Spinal cord (tissue), 10 donors: ENCODE results near the gene RIOK2. TPM values are rescaled to one million over a fixed set of nuclear protein-coding genes. Genes with fewer than 3 reads are reported as not detected.

Experiments used
- DNase-seq, 6 donors: peaks; one replicate each; pipeline versions ENCODE4 v3.0.0 to v3.0.0-alpha.2; 2013 to 2015; ENCODE audit warnings: low spot score in 6 of 6, low read depth in 4 of 6
- H3K27ac ChIP-seq: one replicate; pipeline ENCODE4 v1.5.1; 2013; ENCODE audit warnings: low read depth, low read length, control low read depth
- H3K27me3 ChIP-seq: one replicate; pipeline ENCODE4 v1.6.1; 2013; ENCODE audit warnings: low read length; ENCODE audit not compliant: control insufficient read depth, insufficient read depth
- H3K36me3 ChIP-seq: one replicate; pipeline ENCODE4 v1.6.1; 2013; ENCODE audit warnings: low read length; ENCODE audit not compliant: control insufficient read depth, insufficient read depth
- H3K4me1 ChIP-seq: one replicate; pipeline ENCODE4 v1.6.1; 2013; ENCODE audit warnings: low read length; ENCODE audit not compliant: control insufficient read depth, insufficient read depth
- H3K4me3 ChIP-seq: one replicate; pipeline ENCODE4 v1.5.1; 2013; ENCODE audit warnings: low read depth, low read length, control low read depth
- H3K9me3 ChIP-seq: one replicate; pipeline ENCODE4 v1.6.1; 2013; ENCODE audit warnings: low read length; ENCODE audit not compliant: control insufficient read depth, insufficient read depth
- WGBS: methylation state at CpG from one replicate; pipeline ENCODE4 v1.1.5; 2013; ENCODE audit warnings: missing lambda C conversion rate; ENCODE audit not compliant: insufficient coverage; 5-methylcytosine and 5-hydroxymethylcytosine counted together
- long read RNA-seq, 4 donors: transcript quantifications; one replicate each; lab custom pipeline, GENCODE V29; 2026
- polyA plus RNA-seq, 2 donors: library from polyadenylated mRNA; unstranded; fragments of 120-200 nt; gene quantifications; one replicate each; pipeline ENCODE4 v1.2.1, GENCODE V29; 2013; ENCODE audit not compliant: insufficient read length in 2 of 2
- total RNA-seq, 2 donors: library from RNA; depleted of rRNA in 1 of 2; stranded (reverse); fragments of 120-200 nt in 1 of 2; fragments of >200 nt in 1 of 2; gene quantifications; one replicate each; pipeline versions ENCODE4 v1.2.3 to v1.2.4, GENCODE V29; 2013 to 2014
- donor health status: healthy.

RIOK2 gene
- 10 to 100 TPM; 24.3 to 30.8 TPM for total RNA-seq
- polyA plus RNA-seq: 10 to 100 TPM; 27.8 to 30.3 TPM
- long read RNA-seq, donor 1, transcript RIOK2-201 (10 exons, 3,922 nt): major isoform, 10 of 15 reads
- long read RNA-seq, donor 1, partial matches to known transcripts: 5 of 15 reads
- long read RNA-seq, donor 1, other reads (novel, unspliced or antisense): 0 of 15 reads
- long read RNA-seq, donor 2, partial matches to known transcripts: 0 of 5 reads
- long read RNA-seq, donor 2, other reads (novel, unspliced or antisense): 0 of 5 reads
- long read RNA-seq, donor 3, partial matches to known transcripts: 0 of 1 reads
- long read RNA-seq, donor 3, other reads (novel, unspliced or antisense): 0 of 1 reads
- long read RNA-seq, donor 4, partial matches to known transcripts: 8 of 15 reads
- long read RNA-seq, donor 4, other reads (novel, unspliced or antisense): 0 of 15 reads

DNA sequence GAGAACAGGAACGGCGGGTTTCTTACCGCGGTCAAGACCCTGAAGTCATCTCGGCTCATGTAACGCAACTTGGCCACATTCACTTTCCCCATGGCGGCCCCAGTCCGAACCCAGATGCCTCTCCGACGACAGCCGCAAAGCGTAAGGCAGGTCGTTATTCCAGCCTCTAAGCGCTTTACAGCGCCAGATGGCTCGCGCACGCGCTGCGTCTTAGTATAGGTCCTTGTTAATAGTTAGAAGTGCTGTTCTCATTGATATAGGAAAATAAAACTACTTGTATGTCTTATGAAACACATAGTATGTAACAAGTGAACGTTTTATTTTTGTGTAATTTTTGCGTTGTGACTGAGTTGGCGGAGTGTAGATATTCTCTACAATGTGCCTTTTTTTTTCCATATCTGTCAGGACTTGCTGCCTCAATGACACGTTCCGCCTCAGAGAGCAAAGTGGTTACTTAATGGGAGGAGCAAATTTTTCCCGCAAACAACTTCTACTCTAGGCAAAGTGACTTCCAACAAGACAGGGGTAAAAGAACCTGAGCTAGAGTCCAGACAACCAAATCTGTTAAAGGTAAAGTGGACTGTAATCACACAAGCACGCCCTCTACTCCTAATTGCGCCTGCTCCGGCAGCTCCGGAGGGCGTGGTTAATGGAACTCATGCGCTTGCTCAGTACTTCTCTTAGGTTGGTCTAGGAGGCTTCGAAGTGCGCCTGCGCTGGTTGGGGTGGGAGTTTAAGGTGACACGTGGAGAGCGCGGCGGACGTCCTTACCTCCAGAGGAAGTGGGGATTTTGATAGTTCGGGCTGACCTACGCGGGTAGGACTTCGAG is at the start of gene RIOK2:
RIOK2 (minus strand) TSS at position 148 of the 830 bp plus-strand sequence; CDS start at position 92, 56 bp downstream.
- Histone ChIP-seq H3K4me1 (peaks cover 7% of the 10 kb centered on the region), H3K27ac (peak within 1 kb of the TSS; percentile 97), H3K27me3 (no peaks in the 10 kb centered on the region), H3K36me3 (peaks cover 3% of the 10 kb centered on the region), H3K9me3 (no peaks in the 10 kb centered on the region), H3K4me3 (peak within 1 kb of the TSS; percentile 99)
- DNase-seq: peak; percentile 90 to 99 (median 96)
- WGBS: 0% methylated on average over 27 of the region's 44 CpGs

DNA sequence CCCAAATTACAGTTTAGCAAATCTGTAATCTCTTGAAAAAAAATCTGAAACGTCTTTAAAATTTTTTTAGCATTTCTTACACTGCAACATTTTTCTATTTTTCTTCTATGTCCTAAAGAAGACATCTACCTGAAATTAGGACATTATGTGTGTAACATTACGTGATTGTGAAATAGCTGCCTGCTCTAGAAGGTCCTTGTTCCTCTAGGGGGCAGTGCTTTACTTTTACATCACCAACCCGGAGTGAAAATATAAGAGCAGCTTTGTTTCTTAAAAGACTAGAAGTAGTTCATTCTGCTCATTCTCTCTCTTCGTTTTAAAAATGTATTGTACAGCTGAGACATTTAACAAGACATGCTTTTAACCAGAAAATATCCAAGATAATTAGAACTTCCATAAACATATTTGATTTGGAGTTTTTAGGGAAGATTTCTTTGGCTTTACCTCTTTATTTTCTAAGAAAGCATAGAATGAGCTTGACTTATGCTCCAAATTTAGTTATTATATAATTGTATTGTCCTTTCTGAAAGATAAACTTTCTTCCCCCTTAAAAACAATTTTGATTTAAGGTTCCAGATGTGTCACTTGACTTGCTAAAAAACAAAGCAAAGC is 48.1 kb upstream of the RIOK2 start:
- peak; percentile 38 to 97 (median 76) for DNase-seq
- Histone ChIP-seq H3K27ac (no peak overlapping the region), H3K9me3 (no peaks in the 10 kb centered on the region), H3K27me3 (no peaks in the 10 kb centered on the region), H3K4me1 (no peaks in the 10 kb centered on the region), H3K36me3 (no peaks in the 10 kb centered on the region), H3K4me3 (no peak overlapping the region)
- WGBS: no CpG with 5 or more reads among the region's 4 CpGs

DNA sequence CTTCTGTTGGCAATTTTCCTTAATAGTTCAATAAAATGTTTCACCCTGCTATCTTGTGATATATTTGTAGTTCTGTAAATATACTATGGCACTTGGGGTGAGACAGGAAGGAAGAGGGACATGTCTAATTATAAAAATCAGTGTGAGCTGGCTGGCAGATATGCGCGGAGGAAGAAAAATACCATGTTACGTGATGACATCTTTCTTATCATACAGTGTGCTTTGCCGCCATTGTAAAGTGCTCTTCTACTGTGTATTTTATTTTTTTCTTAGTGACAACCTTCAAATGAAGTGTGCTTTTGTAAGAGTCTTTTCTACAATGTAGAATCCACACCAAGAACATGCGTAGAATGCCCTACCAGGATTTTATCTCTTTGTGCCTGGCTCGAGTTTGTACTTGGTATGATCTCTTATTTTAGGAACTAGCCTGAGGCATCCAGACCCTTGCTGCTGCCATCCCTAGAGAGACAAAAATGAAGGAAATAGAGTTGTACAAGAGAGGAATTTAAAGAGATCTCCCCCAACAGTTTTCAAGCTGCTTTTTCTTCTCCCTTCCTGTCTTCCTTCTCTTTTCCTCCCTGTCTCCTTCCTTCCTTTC is 46.7 kb upstream of the RIOK2 start:
- DNase-seq: no peak
- H3K4me3 ChIP-seq: no peak overlapping the region
- no peaks in the 10 kb centered on the region for H3K27me3 ChIP-seq
- H3K27ac ChIP-seq: no peak overlapping the region
- no peaks in the 10 kb centered on the region for H3K36me3 ChIP-seq
- no peaks in the 10 kb centered on the region for H3K9me3 ChIP-seq
- H3K4me1 ChIP-seq: no peaks in the 10 kb centered on the region
- WGBS: no CpG with 5 or more reads among the region's 6 CpGs

DNA sequence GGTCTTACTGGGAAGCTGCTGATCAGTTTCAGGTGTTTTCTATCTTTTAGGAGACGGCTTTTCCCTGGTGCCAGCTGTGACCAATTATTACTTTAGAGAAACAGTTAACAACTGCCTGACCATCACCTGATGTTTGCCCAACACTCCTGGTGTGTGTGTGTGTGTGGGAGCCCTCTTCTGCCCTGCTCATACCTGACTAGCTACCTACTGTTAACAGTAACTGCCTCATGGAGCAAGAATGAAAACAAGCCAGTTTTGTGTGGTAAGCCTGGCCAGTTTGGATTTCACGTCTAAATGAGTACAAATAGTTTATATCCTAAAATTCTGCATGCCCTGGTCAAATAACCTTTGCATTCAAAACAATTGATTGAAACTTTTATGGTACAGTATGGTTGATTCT is 46.1 kb upstream of the RIOK2 start:
- Histone ChIP-seq H3K4me1 (no peaks in the 10 kb centered on the region), H3K4me3 (no peak overlapping the region), H3K9me3 (no peaks in the 10 kb centered on the region), H3K27me3 (no peaks in the 10 kb centered on the region), H3K36me3 (no peaks in the 10 kb centered on the region), H3K27ac (no peak overlapping the region)
- no peak for DNase-seq
- WGBS: no CpG with 5 or more reads among the region's 2 CpGs

DNA sequence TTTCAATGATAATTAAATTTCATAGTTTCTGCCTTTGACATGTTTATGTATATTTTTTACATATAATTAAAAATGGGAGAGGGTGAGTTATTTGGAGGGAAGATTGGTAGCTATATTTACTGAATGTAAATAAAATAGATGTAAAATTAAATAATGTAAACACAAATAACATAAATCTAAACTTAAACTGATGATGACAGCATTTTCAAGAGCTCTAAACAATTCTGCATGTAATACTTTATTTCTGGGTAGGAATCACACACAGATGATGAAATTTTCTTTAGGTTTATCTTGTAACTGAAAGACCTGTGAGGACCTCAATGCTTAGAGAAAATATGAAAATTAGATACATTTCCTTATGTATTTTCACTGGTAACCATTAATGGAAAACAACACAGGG is 42.2 kb upstream of the RIOK2 start:
- no peak overlapping the region for H3K27ac ChIP-seq
- no peaks in the 10 kb centered on the region for H3K27me3 ChIP-seq
- H3K9me3 ChIP-seq: no peaks in the 10 kb centered on the region
- H3K4me3 ChIP-seq: no peak overlapping the region
- no peaks in the 10 kb centered on the region for H3K4me1 ChIP-seq
- no peak for DNase-seq
- H3K36me3 ChIP-seq: no peaks in the 10 kb centered on the region

DNA sequence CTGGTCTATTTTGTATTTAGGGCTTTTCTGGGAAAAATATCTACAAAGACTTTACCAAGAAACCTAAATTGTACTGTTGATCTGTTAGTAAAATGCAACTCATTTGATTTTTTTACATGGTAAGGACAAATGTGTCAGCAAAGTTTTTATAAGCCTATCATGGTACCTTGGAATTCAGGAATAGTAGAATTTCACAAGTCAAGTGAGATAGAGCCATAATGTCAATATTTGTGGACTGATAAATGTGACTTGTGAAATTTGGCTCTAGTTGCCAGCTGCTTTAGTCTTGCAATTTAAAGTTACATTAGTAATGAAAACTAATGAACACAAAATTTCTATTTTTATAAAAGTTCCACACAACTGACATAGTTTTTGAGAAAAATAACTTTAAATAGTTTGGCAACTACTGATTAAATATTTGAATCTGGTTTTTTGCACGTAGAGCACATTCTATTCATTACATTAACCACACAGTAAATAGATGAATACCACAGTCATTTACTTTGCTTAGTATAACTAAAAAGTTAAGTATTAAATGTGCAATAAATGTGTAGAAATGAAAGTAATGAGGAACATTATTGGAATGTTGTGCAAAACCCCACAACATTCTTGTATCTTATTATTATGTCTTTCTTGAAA is 41.2 kb upstream of the RIOK2 start:
- DNase-seq: no peak
- Histone ChIP-seq H3K4me3 (no peak overlapping the region), H3K36me3 (no peaks in the 10 kb centered on the region), H3K27ac (no peak overlapping the region), H3K9me3 (no peaks in the 10 kb centered on the region), H3K4me1 (no peaks in the 10 kb centered on the region), H3K27me3 (no peaks in the 10 kb centered on the region)
- WGBS: no CpG with 5 or more reads among the region's 1 CpG

DNA sequence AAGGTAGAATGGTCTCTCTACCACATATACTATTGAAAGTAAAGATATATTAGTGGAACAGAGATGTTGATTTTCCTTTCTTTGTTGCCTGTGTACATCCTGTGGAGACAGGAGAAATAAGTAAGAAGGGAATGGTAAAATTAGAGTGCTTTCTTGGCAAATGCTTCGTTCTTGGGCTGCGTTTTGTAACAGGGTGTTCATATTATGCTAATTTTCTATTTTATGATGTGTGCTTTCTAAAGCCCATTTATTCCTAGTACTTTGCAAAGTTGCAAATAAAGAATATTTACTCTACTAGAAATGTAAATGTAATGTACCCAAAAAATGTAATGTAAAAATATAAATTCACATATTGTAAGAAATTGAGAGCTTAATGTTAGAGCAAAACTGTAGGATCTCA is 40.5 kb upstream of the RIOK2 start:
- no peak for DNase-seq
- Histone ChIP-seq H3K4me1 (no peaks in the 10 kb centered on the region), H3K27me3 (no peaks in the 10 kb centered on the region), H3K27ac (no peak overlapping the region), H3K9me3 (no peaks in the 10 kb centered on the region), H3K36me3 (no peaks in the 10 kb centered on the region), H3K4me3 (no peak overlapping the region)
- WGBS: no CpG with 5 or more reads among the region's 2 CpGs

DNA sequence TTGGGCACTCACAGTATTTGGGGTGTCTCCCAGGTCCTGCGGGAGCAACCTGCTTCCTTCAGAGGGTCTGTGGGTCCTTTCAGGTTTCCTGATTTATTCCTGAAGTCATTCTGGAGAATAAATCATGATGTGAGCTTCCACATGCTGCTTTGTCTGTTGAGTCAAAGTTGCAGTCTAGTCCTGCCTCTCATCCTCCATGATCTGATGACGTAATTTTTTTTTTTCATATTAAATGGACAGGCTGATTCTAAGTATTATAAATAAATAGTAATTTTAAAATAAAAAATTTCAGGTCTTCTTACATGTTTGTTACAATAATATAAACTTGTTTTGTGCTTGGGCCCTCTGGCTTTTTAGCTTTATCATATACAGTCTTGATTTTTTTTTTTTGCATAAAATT is 26.3 kb upstream of the RIOK2 start:
- no CpG with 5 or more reads among the region's 2 CpGs for WGBS
- DNase-seq: no peak
- H3K9me3 ChIP-seq: peaks cover 2% of the 10 kb centered on the region
- no peak overlapping the region for H3K4me3 ChIP-seq
- H3K27me3 ChIP-seq: no peaks in the 10 kb centered on the region
- H3K27ac ChIP-seq: no peak overlapping the region
- H3K36me3 ChIP-seq: no peaks in the 10 kb centered on the region
- no peaks in the 10 kb centered on the region for H3K4me1 ChIP-seq

DNA sequence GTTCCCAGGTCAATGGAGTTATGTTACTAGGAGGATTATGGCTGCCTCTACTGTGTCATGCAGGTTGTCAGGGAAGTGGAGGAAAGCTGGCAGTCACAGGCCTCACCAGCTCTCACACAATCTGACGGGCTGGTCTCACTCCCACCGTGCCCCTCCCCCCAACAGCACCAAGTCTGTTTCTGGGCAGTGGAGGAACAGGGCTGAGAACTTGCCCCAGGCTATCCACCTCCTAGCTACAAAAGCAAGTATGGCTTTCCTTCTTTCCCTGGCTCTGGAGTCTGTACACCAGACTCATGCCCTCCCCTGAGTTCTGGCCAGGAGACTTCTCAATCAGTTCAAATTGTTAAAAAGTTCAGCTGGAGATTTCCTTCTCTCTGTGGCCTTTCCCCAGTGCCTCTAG is 25.7 kb upstream of the RIOK2 start:
- 79% methylated on average over 2 of the region's 2 CpGs for WGBS
- H3K36me3 ChIP-seq: no peaks in the 10 kb centered on the region
- no peak overlapping the region for H3K4me3 ChIP-seq
- no peak overlapping the region for H3K27ac ChIP-seq
- no peaks in the 10 kb centered on the region for H3K27me3 ChIP-seq
- peaks cover 2% of the 10 kb centered on the region for H3K9me3 ChIP-seq
- no peaks in the 10 kb centered on the region for H3K4me1 ChIP-seq
- DNase-seq: no peak
